Nephron (organoid): ENCODE measurements around the gene B3GAT3.

Experiments used
- H3K27ac Mint-ChIP-seq, 3 experiments: 2 replicates each; pipeline ENCODE4 v1.8.0; 2020; ENCODE audit warnings: mixed read lengths in 3 of 3, mild to moderate bottlenecking in 2 of 3, moderate library complexity in 1 of 3
- H3K27me3 Mint-ChIP-seq: 2 replicates; pipeline ENCODE4 v1.8.0; 2021; ENCODE audit warnings: low read depth, mild to moderate bottlenecking, moderate library complexity, mixed read lengths
- H3K36me3 Mint-ChIP-seq: 2 replicates; pipeline ENCODE4 v1.8.0; 2020; ENCODE audit warnings: low read depth, mixed read lengths
- H3K4me1 Mint-ChIP-seq: 2 replicates; pipeline ENCODE4 v1.8.0; 2020; ENCODE audit warnings: mixed read lengths
- H3K4me3 Mint-ChIP-seq, 3 experiments: 2 replicates each; pipeline ENCODE4 v1.8.0; 2020; ENCODE audit warnings: mild to moderate bottlenecking in 3 of 3, mixed read lengths in 3 of 3, moderate library complexity in 2 of 3
- H3K9me3 Mint-ChIP-seq: 2 replicates; pipeline ENCODE4 v1.8.0; 2020; ENCODE audit warnings: mixed read lengths
- CTCF ChIP-seq, 3 experiments: fragments of 200-600 bp; sonication (generic); IDR thresholded peaks; one replicate each; pipeline ENCODE4 v1.5.0; 2021; ENCODE audit warnings: antibody characterized with exemption in 3 of 3; ENCODE audit not compliant: unreplicated experiment in 3 of 3

The B3GAT3 gene

GRCh38 chr11:62646825-62647608 is 25.2 kb upstream of the B3GAT3 start:
- Mint-ChIP-seq H3K4me1 (peaks cover 15% of the 10 kb centered on the region), H3K36me3 (peaks cover 12% of the 10 kb centered on the region), H3K4me3 (peak overlapping the region; percentile 98 to 100 (median 99)), H3K27me3 (no peaks in the 10 kb centered on the region), H3K9me3 (no peaks in the 10 kb centered on the region), H3K27ac (peak overlapping the region; percentile 85 to 99 (median 94))
- TF ChIP-seq CTCF (IDR thresholded peaks at IDR 0.05; ENCODE audit: unreplicated experiment in 3 of 3): no peak

- Mint-ChIP-seq H3K9me3 (no peaks in the 10 kb centered on the region), H3K36me3 (peaks cover 16% of the 10 kb centered on the region), H3K27me3 (no peaks in the 10 kb centered on the region), H3K4me3 (peak within 1 kb of the TSS; percentile 98 to 100 (median 99)), H3K27ac (peak within 1 kb of the TSS; percentile 85 to 99 (median 94)), H3K4me1 (peaks cover 15% of the 10 kb centered on the region)
- TF ChIP-seq CTCF (IDR thresholded peaks at IDR 0.05; ENCODE audit: unreplicated experiment in 3 of 3): peak in 1 of 3 experiments; percentile 13
Observed at GRCh38 chr11:62645946-62646824, 24.4 kb upstream of the B3GAT3 start, which contains the start of gene GANAB. GANAB (minus strand) TSS chr11:62646613; CDS start chr11:62646599, 14 bp downstream.

DNA sequence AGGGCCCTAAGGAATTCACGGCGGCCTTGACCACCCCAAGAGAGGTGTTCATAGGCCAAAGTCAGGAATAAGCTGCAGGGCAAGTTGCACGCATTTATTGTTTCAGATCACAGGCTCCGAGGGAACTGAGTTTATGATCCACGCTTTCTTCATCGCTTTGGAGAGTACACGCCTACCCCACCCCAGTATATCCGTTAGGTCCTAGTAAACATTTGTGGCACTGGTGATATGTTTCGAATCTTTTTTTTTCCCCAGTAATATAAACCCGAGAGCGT is 23.8 kb upstream of the B3GAT3 start:
- TF ChIP-seq CTCF (IDR thresholded peaks at IDR 0.05; ENCODE audit: unreplicated experiment in 3 of 3): no peak
- Mint-ChIP-seq H3K4me3 (peak overlapping the region; percentile 98 to 100 (median 99)), H3K27ac (peak overlapping the region; percentile 85 to 99 (median 94)), H3K4me1 (peaks cover 15% of the 10 kb centered on the region), H3K36me3 (peaks cover 21% of the 10 kb centered on the region), H3K27me3 (no peaks in the 10 kb centered on the region), H3K9me3 (no peaks in the 10 kb centered on the region)

- H3K27ac Mint-ChIP-seq: peak overlapping the region; percentile 51 to 93 (median 85)
- peaks cover 15% of the 10 kb centered on the region for H3K4me1 Mint-ChIP-seq
- H3K4me3 Mint-ChIP-seq: peak overlapping the region; percentile 66 to 80 (median 72)
- peaks cover 25% of the 10 kb centered on the region for H3K36me3 Mint-ChIP-seq
- TF ChIP-seq CTCF (IDR thresholded peaks at IDR 0.05; ENCODE audit: unreplicated experiment in 3 of 3): no peak
- no peaks in the 10 kb centered on the region for H3K27me3 Mint-ChIP-seq
- no peaks in the 10 kb centered on the region for H3K9me3 Mint-ChIP-seq
Observed at GRCh38 chr11:62644220-62644619, 22.4 kb upstream of the B3GAT3 start.

GRCh38 chr11:62632492-62632891 is 10.7 kb upstream of the B3GAT3 start:
- Mint-ChIP-seq H3K4me3 (no peak overlapping the region), H3K36me3 (peaks cover 78% of the 10 kb centered on the region), H3K27me3 (no peaks in the 10 kb centered on the region)

More at GRCh38 chr11:62632492-62632891, 10.7 kb upstream of the B3GAT3 start:
- H3K27ac Mint-ChIP-seq: no peak overlapping the region
- no peaks in the 10 kb centered on the region for H3K9me3 Mint-ChIP-seq
- no peaks in the 10 kb centered on the region for H3K4me1 Mint-ChIP-seq
- TF ChIP-seq CTCF (IDR thresholded peaks at IDR 0.05; ENCODE audit: unreplicated experiment in 3 of 3): no peak
